CD4-positive, alpha-beta T cell treated with Interleukin-10 for 1 hour (primary cell): ENCODE data around the gene BPIFB4.

Experiments used
- DNase-seq: peaks from one replicate; pipeline ENCODE4 v3.0.0-alpha.2; 2020

BPIFB4 gene

DNA sequence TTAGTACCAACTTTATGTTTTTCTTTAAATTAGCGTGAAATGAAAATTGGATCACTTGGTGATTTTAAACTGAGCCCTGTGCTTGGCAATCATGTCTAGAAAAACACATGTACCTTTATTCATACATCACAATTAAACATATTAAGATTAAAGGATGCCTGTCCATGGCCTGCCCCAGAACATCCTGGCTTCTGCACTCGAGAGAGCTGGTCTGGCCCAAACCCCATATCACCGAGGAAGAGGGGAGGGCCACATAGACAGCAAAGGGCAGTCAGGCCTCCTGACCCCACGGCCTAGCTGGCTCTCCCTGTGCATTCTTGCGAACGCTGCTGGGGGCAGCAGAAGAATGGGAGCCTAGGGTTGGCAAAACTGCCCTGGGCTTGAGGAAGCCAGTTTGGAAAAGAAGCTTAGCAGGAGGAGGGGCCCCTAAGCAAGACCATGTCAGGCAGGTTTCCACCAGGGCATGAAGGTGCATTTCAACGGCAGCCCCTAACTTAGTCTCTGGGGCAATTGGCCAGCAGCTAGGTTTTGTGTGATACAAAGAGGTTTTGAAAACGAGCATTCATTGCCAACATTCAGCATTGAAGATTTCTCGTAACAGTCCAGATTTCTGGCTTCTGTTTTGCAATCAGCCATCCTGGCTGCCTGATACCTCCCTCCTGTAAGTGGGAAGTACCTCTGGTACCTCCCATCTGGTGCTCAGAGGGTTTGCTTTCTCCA lies 17.2 kb upstream of the BPIFB4 start:
- DNase-seq = no peak

DNA sequence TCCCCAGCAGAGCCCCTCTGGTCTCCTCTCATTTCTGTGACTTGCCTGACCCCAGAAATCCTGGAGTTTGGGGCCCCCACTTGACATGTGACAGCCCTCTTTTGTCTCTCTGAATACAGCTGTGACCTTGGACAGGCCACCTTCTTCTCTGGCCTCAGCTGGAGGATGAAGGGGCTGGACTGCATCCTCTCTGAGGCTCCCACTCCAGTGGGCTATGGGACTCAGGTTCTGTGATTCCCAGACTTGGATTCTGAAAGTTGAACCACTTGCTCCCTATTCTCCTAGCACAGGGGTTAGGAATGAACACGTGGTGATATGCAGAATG lies 16.7 kb upstream of the BPIFB4 start:
- DNase-seq = no peak

DNA sequence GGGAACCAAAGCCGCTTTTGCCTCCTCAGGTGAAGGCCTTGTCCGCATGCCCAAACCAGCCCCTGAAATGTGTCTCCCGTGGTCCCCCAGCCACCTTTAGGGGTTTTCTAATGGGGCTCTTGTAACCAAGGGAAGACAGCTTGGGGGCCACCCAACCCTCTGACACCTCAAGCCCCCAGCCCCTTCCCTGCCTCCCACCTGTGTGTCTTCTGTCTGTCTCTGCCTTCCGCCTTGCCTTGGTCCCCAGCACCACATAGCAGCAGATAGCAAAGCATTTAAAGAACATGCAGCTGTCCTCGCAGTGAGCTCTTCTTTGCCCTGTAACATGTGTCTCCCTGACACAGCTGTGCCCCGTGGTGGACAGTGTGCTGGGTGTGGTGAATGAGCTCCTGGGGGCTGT lies 16.2 kb upstream of the BPIFB4 start:
- no peak for DNase-seq

DNA sequence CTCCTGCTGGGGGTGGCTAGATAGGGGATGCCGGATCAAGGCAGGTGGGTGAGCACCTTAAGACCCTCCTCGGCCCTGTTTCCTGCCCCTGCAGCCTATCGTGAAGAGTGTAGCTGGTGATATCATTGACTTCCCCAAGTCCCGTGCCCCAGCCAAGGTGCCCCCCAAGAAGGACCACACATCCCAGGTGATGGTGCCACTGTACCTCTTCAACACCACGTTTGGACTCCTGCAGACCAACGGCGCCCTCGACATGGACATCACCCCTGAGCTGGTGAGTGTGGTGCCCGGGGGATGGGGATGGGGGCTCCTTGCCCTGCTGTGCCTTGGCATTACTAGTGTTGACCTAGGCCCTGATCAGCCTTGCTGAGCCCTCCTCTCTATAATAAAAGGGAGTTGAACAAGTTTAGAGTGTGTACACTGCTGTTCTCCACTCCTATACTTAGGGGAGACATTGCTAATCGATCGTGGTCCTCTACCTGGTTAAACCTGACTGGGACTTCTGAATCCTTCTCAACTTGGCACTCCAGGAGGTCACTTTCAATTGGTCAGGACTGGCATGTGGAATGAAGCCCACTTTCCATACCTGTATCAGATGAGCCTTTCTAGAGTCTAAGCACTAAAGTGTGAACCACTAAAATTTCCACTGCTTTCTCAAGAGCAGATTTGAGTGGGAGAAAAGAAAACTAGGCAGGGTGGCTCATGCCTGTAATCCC lies 14.7 kb upstream of the BPIFB4 start:
- no peak for DNase-seq

DNA sequence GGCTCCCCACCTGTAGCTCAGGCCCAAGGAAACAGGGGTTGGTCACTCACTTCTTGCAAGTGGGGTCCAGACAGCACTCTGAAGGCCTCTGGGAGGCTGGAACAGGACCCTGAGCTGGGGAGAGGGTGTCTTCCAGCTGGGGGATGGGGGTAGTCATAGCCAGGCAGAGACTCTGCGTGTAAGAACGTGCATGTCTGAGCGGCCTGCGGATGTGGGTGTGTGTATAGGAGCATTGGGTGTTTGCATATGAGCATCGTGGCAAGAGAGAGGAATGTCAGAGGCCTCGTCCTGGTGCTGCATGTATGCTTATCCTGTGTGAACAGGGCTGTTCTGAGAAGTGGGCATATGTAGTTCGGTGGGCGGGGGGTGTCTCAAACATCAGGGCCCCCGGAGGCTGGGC lies 13.7 kb upstream of the BPIFB4 start:
- no peak for DNase-seq

DNA sequence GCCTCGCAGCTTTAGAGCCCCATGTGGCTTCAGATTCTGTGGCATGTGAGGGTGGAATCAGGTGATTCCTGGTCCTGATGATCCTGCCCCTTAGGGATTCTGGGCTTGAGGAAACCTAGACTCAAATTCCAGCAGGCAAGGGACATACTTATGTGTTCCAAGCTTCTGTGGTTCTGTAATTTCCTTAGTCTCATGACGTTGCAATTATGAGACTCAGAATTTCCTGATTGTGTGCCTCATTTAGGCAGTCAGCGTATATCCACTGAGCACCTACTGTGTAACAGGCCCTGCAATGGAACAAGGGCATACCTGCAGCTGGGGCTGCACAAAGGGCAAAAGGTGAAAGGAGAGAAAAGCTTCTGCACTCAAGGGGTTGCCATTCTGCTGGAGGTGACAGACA lies 11.6 kb upstream of the BPIFB4 start:
- no peak for DNase-seq

DNA sequence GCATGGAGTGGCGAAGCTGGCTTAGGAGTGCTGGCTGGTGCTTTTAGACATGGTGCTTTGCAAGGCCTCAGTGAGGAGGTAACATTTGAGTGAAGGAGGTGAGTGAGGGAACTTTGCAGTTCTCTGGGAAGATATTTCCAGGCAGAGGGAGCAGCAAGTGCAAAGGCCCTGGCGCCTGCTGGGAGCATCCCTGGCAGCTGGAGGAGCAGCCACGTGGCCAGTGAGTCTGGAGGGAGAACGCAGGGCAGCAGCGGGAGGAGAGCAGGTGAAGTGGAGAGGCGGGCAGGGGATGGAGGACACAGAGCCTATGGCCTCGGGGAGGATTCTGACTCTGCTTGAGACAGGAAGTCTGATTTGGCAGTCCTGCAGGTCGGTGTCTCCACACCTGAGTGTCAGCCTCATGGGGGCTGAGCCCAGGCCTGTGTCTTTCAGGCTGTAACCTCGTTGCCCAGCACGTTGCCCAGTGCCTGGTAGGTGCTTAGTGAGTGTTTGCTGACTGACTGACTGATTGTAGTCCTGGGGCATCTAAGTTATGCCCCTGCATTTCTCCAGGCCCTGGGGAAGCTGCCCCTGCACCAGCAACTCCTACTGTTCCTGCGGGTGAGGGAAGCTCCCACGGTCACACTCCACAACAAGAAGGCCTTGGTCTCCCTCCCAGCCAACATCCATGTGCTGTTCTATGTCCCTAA lies 11.0 kb upstream of the BPIFB4 start:
- DNase-seq = no peak

DNA sequence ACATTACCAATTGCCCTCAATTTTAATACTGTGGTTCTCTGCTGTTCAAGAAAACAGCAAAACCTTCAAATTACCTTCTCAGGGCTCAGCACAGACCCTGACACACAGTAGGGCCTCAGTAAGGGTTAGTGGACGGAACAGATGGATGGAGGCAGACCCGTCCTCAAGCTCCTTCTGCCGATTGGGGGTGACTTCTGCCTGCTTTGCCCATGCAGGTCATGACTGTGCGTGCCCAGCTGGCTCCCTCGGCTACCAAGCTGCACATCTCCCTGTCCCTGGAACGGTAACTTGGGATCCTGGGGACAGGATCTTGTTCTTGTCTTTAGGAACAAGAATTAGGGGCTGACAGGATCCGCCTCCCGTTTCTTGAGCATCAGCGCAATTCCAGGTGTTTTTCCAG lies 9.8 kb upstream of the BPIFB4 start:
- DNase-seq = no peak

DNA sequence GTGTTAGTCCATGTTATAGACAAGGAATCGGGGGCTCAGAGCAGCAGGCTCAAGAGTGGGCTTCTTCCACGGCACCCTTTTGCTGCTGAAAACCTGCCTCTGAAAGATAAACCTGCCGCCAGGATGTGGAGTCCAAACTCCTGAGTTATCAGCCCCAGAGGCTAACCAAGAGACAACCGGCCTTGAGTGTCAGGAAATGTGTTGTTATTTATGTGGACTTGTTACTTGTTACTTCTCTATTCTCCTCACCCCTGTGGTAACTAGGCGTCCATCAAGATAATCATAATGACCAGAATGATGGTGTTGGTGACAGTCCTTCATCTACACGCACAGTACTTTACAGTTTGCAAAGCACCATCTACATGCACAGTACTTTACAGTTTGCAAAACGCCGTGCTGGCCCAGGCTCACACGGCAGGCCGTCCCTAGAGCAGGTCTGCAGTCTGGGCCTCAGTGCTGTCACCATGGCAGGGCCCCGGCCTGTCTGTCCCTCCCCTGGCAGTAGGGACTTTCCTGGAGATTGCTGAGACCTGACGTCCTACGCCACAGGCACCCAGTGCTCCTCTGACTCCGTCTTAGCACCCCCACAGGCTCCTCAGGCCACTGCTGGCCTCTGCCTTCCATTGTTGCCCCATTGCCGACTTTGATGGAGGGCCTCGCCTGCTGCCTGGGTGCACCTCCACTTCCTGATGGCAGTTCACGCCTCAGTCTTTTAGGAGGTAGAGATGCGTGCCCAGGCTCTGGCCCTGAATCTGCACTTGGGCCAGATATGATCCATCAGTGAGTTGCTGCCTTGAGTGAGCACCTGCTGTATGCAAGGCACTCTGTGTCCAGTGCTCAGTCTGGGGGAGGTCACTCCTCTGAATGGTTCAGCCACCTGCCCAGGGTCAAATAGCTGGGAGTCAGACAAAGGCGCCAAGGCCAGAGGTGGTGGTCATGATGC lies 9.1 kb upstream of the BPIFB4 start:
- no peak for DNase-seq

DNA sequence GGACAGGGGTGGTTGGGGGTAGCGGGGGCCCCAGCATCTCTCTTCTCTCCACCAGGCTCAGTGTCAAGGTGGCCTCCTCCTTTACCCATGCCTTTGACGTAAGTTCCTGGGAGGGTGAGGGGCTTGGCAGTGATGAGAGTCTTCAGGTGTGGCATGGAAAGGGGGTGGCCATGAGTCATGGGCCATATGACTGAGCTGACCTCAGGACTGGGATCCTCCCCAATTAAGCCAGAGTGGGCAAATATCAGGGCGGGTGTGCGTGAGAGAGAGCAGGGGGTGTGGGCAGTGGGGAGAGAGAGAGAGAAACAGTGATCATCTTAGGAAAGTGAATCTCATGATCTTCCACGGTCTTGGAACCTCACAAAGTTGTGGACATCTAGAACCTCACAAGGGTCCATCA lies 8.2 kb upstream of the BPIFB4 start:
- DNase-seq = no peak

DNA sequence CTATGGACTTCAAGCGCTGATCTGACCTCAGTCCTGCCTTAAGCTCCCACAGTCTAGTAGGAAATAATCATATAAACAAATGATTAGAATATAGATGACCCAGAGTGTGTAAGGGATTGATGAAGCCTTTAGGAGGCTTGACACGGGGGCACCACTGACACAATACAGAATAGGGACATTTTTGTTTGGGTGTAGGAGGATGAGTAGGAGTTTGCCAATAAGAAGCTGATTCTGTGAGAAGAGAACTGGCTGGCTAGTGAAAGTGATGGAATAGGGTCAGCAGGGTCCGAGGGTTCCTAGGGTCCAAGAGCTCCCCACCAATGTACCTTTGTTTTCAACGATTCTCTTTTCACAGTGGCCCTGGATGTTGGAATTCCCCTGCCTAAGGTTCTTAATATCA lies 7.1 kb upstream of the BPIFB4 start:
- no peak for DNase-seq

DNA sequence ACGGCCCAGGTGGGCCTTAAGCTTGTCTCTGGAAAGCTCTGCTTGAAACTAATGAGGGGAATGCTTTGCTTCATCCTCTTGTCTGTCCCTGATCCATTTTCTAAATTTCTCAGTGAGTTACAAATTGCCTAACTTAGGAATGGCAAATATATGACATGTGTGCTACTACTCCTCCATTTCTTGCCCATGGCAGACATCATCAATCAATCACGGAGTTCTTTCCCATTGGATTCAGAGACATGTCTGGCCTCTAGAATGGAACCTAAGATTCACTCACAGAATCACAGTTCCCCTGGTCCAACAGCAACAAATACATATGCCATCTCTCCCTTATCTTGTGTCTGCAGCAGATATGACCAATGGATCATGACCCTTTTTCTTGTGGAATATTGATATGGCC lies 6.6 kb upstream of the BPIFB4 start:
- DNase-seq = no peak

DNA sequence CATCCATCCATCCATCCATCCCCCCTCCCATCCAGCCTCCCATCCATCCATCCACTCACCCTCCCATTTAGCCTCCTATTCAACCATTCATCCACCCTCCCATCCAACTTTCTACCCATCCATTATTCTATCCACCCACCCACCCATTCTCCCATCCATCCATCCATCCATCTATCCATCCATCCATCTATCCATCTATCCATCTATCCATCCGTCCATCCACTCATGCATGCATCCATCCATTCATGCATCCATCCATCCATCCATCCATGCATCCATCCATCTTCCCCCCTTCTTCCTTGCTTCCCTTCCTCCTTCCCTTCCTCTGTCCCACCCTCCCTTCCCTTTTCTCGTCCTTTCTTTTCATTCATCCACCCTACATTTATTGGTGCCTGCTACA lies 4.8 kb upstream of the BPIFB4 start:
- no peak for DNase-seq

DNA sequence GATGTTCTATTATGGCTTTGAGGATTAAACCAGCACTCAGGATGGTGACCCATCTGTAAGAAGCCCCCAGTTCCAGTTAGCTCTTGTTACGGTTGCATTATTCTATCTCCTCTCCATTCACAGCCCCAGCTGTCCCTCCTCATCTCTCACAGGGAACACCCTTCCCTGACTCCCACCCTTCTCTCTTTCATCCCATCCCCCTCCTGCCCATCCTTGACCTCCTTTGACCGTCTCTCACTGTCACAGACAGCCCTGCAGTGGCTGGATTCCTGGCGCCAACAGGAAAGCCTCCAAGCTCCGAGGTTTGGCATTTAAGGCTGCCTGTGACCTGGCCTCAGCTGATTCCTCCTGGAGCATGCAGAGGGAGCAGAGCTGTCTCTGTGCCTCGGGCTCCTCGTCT lies 4.2 kb upstream of the BPIFB4 start:
- no peak for DNase-seq

DNA sequence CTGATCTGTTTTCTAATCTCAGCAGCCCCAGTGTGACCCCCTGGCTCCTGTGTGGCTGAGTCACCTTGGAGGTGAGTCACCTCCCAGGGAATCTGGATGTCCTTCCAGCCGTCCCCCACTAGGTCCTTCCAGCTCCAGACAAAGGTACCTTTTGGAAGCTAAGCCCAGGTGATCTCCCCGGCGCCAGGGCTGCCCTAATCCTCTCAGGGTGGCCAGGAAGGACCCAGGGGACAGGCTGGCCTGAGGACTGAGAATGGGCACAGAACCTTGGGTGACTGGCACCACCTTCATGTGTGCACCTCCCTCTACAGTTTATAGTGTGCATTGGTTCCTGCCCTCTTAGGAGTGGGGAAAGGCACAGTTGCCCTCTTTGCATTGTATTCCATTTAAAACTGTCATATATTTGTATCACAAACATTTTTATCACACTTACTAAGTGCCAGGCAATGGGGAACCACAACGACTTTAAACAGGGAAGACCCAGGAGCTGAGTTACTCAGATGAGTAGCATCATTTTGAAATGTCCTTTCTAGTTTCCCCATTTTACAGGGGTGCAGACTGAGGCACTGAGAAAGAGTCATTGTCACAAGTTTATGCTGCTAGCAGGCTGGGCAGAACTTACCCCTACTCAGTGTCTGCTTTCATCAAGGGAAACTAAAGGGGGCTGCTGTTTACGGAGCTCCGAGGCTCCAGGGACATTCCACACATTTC lies 2.6 kb upstream of the BPIFB4 start:
- peak; percentile 44 for DNase-seq

DNA sequence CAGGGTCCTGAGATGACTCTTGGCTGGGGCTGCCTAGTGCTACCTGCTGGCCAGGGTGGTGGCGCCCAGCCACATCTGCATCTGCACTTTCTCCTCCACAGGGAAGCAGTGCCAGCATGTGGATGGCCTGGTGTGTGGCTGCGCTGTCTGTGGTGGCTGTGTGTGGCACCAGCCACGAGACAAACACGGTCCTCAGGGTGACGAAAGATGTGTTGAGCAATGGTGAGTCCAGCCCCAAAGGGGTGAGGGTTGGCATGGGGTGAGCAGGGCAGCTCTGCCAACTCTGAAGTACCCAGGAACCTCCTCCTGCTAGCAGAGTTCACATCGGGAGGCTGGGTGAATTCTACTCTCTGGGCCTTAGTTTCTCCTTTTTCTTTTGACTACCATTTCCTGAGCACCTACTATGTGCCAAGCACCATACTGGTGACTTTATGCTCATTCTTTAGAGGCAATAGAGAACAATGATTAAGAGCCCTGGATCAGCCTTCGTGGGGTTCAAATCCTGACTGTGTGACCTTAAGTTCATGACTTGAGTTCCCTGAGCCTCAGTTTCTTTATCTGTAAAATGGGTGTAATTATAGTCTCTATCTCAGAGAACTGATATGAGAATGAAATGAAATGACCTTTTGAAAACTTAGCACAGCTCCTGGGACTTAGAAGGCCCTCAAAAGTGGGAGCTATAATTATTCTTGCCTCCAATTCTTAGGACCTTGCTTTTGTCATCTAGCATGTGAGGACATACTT lies 2.1 kb downstream of the BPIFB4 start:
- DNase-seq = no peak

DNA sequence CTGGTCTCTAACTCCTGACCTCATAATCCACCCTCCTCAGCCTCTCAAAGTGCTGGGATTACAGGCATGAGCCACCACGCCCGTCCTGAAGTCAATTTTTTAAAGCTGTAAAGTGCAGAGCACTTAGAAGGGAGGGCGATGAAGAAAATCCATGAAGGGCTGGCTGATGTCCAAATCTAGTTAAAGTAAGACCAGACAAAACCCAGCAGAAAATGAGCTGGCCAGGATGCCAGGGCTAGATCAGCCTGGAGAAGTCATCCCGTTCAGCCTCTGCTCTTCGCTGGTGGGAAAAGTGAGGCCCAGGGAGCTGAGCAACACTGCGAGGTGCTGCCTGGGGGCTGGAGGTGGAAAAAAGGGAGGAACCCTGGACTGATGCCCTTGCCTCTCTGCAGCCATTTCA lies 3.1 kb downstream of the BPIFB4 start:
- DNase-seq = no peak

DNA sequence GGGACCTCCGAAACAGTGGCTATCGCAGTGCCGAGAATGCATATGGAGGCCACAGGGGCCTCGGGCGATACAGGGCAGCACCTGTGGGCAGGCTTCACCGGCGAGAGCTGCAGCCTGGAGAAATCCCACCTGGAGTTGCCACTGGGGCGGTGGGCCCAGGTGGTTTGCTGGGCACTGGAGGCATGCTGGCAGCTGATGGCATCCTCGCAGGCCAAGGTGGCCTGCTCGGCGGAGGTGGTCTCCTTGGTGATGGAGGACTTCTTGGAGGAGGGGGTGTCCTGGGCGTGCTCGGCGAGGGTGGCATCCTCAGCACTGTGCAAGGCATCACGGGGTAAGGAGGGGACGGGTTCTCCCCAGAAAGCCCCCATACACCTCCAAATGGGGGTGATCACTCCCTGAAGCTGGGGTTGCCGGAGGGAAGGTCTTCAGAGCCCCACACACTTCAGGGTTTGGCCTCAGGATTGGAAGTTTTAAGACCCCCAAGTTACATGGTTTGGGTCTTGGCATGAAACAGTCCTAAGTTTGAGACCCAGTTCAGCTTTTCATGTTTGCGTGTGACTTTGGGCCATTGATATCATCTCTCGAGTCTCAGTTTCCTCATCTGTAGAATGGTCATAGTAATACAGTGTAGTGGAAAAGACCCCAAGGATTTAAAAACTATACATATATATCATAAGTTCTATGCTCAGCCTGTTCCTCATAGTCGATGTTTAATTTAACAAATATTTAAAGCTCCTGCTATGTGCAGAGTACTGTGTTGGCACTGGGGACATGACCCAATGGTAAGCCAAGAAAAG lies 4.3 kb downstream of the BPIFB4 start:
- no peak for DNase-seq

DNA sequence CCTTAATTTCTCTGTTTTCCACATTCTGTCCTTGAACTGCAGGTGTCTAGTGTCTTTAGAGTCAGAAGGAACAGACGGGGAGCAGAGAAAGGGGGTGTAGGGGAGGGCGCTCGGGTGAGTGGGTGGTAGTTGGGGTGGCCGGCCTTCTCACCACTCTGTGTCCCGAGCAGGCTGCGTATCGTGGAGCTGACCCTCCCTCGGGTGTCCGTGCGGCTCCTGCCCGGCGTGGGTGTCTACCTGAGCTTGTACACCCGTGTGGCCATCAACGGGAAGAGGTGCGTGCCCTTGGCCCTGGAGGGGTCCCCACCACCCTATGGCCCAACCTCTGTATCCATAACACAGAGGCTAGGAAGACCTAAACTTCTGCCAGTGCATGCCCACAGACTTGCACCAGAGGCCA lies 5.3 kb downstream of the BPIFB4 start:
- no peak for DNase-seq

DNA sequence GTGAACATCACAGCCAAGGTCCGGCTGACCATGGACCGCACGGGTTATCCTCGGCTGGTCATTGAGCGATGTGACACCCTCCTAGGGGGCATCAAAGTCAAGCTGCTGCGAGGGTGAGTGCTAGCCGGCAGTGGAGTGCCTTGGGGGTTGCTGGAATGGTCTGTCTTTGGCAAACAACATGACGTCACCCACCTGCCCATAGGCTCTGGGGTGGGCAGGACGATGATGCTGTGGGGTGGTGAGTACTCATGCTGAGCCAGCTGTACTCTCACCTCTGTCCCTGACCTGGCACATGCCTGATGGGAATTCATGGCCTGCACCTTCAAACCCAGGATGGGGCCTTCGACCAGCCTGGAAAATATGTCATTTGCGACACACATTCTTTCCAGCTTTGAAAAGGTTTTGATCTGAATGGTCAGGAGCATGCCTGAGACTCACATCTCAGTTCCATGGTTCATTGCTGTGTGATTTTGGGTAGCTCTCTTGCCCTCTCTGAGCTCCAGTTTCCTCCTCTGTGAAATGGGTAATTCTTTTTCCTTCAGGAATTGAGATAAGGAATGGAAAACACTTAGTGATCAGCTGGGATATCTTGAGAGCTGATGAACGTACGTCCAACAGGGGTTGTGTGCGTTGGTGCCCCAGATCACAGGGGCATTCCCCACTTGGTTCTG lies 6.7 kb downstream of the BPIFB4 start:
- no peak for DNase-seq
